Measurements from ENCODE around the gene NUBPL.

DNA sequence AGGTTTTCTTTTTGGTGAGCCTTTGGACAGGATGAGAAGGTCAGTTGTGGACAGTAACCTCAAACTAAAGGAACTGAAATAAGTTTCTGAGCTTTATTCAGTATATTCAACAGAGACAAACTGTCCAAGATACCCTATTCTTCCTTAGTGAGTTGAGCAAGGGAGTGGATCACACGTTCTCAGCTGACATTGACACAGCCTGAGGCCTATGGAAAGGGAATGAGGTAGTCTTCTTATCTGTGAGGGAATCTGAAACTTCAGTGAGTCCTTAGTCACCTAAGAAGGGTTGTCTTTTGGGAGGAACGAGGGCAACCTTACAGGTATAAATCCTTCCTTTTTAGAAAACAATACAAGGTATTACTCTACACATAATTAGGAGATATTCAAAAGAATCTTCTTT lies 5.0 kb upstream of the NUBPL start:
- TF ChIP-seq, protein P1, sequence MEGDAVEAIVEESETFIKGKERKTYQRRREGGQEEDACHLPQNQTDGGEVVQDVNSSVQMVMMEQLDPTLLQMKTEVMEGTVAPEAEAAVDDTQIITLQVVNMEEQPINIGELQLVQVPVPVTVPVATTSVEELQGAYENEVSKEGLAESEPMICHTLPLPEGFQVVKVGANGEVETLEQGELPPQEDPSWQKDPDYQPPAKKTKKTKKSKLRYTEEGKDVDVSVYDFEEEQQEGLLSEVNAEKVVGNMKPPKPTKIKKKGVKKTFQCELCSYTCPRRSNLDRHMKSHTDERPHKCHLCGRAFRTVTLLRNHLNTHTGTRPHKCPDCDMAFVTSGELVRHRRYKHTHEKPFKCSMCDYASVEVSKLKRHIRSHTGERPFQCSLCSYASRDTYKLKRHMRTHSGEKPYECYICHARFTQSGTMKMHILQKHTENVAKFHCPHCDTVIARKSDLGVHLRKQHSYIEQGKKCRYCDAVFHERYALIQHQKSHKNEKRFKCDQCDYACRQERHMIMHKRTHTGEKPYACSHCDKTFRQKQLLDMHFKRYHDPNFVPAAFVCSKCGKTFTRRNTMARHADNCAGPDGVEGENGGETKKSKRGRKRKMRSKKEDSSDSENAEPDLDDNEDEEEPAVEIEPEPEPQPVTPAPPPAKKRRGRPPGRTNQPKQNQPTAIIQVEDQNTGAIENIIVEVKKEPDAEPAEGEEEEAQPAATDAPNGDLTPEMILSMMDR (IDR thresholded peaks at IDR 0.05; ENCODE audit: low read length): no peak
- TF ChIP-seq EZH2phosphoT487 (IDR thresholded peaks at IDR 0.05; ENCODE audit: low read length): no peak

Data from MM.1S (cell line).